Epithelial cell of proximal tubule (primary cell): ENCODE results near the gene ASB9. TPM values are rescaled to one million over a fixed set of nuclear protein-coding genes. Genes with fewer than 3 reads are reported as not detected.
A peak's percentile ranks its signal among the peaks of the same experiment; 100 is the strongest.

Experiments used
- DNase-seq: peaks from one replicate; pipeline ENCODE4 v3.0.0-alpha.2; 2011; ENCODE audit warnings: low read depth
- H3K4me3 ChIP-seq: 2 replicates; pipeline ENCODE4 v1.5.1; 2011; ENCODE audit warnings: low read depth, mild to moderate bottlenecking, low read length
- total RNA-seq: library from RNA; depleted of rRNA; stranded (reverse); fragments of >200 nt; gene quantifications from 2 replicates; pipeline ENCODE4 v1.2.3, GENCODE V29; 2015
- TF ChIP-seq, protein P1 (sequence below): conservative IDR thresholded peaks from 2 replicates; pipeline ENCODE4 v1.5.1; 2012; ENCODE audit warnings: low read depth, mild to moderate bottlenecking, low read length

The ASB9 gene
- total RNA-seq, 1 donor from 2014 or later = 6.3 TPM

DNA sequence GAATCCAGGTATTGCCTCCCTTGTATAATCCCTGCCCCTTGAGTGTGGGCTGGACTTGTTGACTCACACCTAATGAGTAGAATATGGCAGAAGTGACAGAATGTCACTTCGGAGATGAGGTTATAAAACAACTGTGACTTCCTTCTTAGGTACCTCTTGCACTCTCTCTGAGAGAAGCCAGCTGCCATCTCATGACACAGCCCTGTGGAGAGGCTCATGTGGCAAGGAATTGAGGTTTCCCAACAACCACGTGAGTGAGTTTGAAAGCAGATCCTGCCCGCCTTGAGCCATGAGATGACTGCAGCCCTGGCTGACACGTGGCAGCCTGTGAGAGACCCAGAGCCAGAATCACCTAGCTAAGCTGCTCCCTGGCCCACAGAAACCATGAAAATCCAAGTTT, 32.0 kb upstream of the ASB9 start:
- no peak for DNase-seq
- TF ChIP-seq, protein P1, sequence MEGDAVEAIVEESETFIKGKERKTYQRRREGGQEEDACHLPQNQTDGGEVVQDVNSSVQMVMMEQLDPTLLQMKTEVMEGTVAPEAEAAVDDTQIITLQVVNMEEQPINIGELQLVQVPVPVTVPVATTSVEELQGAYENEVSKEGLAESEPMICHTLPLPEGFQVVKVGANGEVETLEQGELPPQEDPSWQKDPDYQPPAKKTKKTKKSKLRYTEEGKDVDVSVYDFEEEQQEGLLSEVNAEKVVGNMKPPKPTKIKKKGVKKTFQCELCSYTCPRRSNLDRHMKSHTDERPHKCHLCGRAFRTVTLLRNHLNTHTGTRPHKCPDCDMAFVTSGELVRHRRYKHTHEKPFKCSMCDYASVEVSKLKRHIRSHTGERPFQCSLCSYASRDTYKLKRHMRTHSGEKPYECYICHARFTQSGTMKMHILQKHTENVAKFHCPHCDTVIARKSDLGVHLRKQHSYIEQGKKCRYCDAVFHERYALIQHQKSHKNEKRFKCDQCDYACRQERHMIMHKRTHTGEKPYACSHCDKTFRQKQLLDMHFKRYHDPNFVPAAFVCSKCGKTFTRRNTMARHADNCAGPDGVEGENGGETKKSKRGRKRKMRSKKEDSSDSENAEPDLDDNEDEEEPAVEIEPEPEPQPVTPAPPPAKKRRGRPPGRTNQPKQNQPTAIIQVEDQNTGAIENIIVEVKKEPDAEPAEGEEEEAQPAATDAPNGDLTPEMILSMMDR = no peak
- H3K4me3 ChIP-seq = no peak overlapping the region

- no peak overlapping the region for H3K4me3 ChIP-seq
- TF ChIP-seq, protein P1 = peak; percentile 50
- DNase-seq = peak; percentile 16
Measured at GRCh38 chrX:15299941-15300851, 30.3 kb upstream of the ASB9 start.

- TF ChIP-seq, protein P1 = no peak
- DNase-seq = no peak
- no peak overlapping the region for H3K4me3 ChIP-seq
Measured at GRCh38 chrX:15298780-15299179, 28.9 kb upstream of the ASB9 start.

- no peak for DNase-seq
- H3K4me3 ChIP-seq = no peak overlapping the region
- TF ChIP-seq, protein P1 = no peak
Measured at GRCh38 chrX:15298201-15298600, 28.3 kb upstream of the ASB9 start.

DNA sequence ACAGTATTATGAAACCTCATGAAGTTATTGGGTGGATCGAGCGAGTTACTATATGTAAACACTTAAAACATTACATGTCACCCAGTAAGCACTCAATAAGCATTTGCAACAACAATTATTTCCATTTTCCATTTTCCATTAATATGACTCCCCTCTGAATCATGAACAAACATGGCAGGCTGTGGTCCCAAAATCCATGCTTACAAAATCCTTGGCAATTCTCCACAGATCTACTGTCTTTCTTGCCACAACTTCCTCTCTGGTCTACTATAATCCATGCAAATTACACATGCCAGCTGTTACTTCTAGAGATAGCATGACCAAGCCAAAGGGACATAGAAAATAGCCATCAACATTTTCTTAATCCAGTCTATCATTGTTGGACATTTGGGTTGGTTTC, 23.6 kb upstream of the ASB9 start:
- TF ChIP-seq, protein P1 = no peak
- no peak overlapping the region for H3K4me3 ChIP-seq
- no peak for DNase-seq

GRCh38 chrX:15292861-15293260, 23.0 kb upstream of the ASB9 start:
- no peak for DNase-seq

More at GRCh38 chrX:15292861-15293260, 23.0 kb upstream of the ASB9 start:
- TF ChIP-seq, protein P1 = no peak
- no peak overlapping the region for H3K4me3 ChIP-seq
